ENCODE measurements around the gene TMSB10.
"Not testable (repeated sequence)": the region's sequence is repeated elsewhere in the genome, so short reads cannot be mapped to it uniquely, and the experiment has no call there.

Gene TMSB10

DNA sequence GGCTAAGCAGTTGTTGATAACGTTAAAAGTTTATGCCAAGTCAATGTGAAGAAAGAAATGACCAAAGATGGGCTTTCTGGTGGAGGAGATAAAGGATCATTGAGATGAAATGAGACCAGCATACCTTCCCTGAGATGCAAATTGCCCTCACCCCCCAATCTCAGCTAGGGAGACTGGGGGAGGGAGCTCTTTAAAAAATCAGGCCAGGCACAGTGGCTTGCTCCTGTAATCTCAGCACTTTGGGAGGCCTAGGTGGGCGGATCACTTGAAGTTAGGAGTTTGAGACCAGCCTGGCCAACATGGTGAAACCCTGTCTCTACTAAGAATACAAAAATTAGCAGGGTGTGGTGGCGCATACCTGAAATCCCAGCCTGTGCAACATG, 34.6 kb downstream of the TMSB10 start:
- no peak for DNase-seq

DNA sequence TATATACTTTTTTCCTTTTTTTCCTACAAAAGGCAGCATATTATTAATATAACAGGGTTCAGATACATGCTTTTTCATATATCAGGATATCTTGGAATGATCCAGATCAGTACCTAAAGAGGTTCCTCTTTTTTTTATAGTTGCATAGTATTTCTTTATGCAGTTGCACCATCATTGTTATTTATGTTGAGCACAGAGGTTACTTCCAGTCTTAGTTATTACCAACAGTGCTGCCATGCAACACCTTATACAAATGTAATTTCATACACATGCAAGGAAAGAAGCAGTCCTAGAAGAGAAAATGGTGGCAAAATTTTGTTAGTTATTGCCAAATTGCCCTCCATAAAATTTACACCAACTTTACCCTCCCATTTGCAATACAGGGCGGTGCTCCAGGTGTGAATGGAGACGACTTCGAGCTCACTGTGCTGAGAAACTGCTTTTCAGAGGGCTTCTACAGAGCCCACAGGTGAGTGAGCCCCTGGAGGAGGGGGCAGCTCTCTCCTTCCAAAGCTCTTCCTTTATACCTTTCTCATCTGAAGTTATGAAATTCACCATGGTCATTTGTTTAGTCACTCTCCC, 35.5 kb downstream of the TMSB10 start:
- no peak for DNase-seq

DNA sequence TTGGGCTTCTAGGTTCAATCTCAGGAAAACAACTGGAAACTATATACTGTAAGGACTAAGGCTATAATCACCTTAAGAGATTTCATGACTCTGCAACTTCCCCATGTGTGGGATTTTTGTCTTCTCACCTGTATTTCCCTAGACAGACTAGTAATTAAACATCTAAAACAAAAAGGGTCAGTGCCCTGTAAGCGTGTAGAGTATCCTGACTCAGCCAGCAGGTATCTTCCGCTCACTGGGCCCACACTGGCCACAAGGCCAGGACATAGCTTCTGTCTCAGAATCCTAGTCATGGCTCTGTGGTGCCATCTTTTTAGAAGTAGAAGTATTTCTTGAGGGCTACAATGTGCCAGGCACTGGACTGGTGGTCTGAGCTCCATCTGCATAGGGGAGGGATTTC, 36.7 kb downstream of the TMSB10 start:
- no peak for DNase-seq

DNA sequence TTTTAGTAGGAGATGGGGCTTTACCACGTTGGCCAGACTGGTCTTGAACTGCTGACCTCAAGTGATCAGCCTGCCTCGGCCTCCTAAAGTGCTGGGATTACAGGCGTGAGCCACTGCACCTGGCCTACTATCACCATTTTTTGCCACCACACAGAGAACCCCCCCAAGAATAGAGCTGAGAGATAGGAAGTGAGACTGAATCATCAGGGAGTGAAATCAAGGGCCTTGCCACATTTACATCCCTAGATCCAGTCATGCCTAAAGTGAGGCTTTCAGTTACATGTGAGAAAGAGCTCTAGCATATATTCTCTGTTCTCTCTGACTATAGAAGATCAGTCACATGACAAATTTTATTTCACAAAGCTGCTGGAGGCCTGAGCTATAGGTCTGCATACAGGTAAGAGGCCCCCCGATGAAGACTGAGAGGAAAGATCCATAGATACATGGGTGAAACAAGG, 37.5 kb downstream of the TMSB10 start:
- DNase-seq: no peak

DNA sequence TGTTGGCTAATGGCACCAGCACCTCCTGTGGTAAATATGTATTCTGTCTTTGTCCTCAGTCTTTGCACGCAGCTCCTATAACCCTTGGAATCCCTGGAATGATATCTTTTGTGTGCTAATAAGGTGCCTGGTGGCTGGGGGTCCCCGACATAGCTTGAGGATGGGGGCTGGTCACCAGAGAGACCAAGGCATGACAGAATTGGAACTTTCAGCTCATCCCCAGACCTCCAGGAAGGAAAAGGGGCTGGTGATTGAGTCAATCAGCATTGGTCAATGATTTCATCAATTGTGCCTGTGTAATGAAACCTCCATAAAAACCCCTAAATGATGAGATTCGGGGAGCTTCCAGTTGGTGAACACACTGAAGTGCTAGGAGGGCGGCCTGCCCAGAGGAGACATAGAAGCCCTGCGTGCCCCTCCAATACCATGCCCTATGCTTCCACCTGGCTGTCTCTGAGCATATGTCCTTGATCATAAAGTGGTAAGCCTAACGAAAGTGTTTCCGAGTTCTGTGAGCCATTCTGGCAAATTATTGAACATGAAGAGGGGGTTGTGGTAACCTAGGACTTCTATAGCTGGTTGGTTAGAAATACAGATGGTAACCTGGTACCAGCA, 38.9 kb downstream of the TMSB10 start:
- DNase-seq: no peak

DNA sequence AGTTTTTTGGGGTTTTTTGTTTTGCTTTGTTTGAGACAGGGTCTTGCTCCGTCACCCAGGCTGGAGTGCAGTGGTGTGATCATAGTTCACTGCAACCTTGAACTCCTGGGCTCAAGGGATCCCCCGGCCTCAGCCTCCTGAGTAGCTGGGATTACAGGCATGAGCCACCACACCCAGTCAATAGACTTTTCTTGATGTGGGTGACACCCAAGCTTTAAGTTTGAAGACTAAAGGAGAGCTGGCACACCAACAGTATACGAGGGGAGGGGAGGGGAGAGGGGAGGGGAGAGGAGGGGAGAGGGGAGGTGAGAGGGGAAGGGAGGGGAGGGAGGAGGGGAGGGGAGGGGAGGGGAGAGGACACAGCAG, 40.4 kb downstream of the TMSB10 start:
- DNase-seq: not testable (repeated sequence)

DNA sequence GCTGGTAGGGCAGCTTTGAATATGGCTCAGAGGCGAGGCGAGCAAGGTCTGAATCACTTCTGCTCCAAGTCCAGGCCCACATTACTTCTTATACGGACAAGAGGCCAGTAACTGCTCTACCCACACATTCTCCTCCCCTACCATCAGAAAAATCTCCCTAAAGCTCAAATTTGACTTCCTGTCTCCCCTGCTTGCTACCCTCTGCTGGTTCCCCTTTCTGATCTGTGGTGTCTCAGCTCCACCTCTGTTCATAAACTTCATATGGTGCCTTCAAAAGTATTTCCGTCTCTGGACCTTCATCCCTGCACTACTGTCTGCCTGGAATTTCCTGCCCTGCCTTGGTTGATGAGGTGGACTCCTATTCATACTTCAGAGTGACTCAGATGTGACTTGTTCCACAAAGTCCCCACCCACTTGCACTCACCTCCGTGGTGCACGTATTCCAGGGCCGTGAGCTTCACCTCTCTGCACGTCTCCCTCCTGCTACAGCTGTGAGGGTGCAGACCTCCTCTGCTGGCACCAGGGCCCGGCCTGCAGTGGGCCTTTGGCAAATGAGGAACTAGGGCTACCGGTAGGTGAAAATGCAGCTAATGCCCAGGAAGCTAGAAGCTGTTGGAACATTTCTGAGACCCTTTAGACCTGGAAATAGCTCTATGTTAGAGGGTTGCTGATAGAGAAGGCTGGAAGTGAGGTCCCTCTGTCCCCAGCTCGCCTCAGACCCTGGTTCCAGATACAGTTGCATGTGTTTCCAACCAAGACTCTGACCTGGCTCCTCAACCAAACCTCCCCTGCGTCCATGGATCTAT, 41.0 kb downstream of the TMSB10 start:
- DNase-seq: no peak

DNA sequence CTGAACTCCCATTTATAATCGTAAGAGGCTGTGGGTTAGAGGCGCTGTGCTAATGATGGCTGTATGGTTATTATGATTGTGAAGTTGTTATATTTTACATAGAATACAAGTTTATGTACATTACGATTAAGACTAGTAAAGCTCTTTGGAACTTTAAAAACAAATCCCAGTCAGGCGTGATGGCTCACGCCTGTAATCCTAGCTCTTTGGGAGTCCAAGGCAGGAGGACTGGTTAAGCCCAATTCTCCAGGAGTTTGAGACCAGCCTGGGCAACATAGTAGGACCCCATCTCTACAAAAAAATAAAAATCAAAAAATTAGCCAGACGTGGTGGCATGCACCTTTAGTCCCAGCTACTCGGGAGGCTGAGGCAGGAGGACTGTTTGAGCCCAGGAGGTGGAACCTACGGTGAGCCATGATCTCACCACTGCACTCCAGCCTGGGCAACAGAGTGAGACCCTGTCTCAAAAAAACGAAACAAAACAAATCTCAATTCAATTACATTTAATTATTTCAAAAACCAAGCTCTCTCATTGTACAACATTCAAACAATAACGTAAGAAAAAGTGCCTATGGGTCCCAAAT, 41.6 kb downstream of the TMSB10 start:
- no peak for DNase-seq

DNA sequence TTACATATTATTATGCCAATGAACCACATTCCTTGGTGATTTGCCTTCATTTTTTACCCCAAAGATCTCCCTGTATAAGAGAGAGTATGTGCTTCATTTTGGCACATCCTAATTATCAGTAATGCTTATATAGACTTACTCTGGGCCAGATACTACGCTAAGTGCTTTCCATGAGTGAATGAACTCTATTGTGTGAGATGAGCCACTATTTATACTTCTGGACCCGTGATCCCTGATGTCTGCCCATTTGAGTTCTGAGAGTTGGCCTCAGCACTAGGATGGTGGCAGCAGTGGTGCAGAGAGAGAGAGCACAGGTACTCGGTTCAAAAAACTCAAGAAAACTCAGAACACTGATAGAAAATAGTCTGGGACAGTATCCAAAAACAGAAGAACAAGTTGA, 48.1 kb downstream of the TMSB10 start:
- no peak for DNase-seq

DNA sequence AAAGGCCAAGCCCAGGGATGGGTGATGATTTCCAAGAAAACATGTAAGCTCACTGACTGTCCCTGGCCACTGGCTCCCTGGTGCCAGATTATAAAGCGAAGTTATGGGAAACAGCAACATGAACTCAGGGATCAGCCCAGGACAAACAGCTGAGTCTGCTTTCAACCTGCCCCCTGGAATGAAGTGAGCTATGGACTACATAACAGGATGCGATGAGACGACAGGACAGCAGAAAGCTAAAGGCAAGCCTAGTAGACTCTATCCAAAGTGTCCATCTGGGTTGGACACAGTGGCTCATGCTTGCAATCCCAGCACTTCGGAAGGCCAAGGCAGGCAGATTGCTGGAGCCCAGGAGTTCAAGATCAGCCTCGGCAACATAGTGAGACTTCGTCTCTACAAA, 48.9 kb downstream of the TMSB10 start:
- DNase-seq: no peak

All from cortex of kidney (tissue), 1 donor.